ENCODE data around the gene IPO13.

IPO13 gene

DNA sequence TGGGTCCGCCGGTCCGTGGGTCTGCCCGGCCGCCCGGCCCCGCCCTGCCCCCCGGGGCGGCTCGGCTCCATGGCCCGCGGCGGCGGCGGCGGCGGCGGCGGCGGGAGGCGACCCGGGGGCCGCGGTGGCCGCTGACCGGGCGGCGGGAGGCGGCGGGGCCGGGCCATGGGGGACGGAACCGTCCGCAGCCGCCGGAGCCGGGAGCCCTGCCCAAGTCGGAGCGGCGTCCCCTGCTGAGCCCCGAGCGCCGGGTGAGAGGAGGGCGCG, 32.4 kb downstream of the IPO13 start:
- no peaks in the 10 kb centered on the region for H3K9me2 ChIP-seq (replicated peaks; ENCODE audit: insufficient read depth, low read length)
- H3F3A ChIP-seq (ENCODE audit: insufficient read depth, low read length): peaks cover 17% of the 10 kb centered on the region
- H3K4me2 ChIP-seq (ENCODE audit: low read depth, low read length): peak overlapping the region; percentile 93; the same call in 1 of the 2 replicates
- H2AFZ ChIP-seq (ENCODE audit: low read length): no peak overlapping the region
- H3K27ac ChIP-seq (ENCODE audit: low read length): no peak overlapping the region
- no peaks in the 10 kb centered on the region for H3K27me3 ChIP-seq (replicated peaks; ENCODE audit: insufficient read depth, low read length)
- no peak for DNase-seq
- 0 out of 2 replicates have a peak, but pooled peaks cover 3% of the 10 kb centered on the region for H3K36me3 ChIP-seq (replicated peaks; ENCODE audit: insufficient read depth, low read length)
- no peaks in the 10 kb centered on the region for H3K9me3 ChIP-seq (replicated peaks; ENCODE audit: insufficient read depth, low read length)
- no peak for TF ChIP-seq EZH2phosphoT487 (IDR thresholded peaks at IDR 0.05; ENCODE audit: low read length)
- no peak for TF ChIP-seq EZH2 (optimal IDR thresholded peaks at IDR 0.05; ENCODE audit: low read depth, low read length)
- peaks cover 25% of the 10 kb centered on the region for H3K4me1 ChIP-seq (ENCODE audit: low read length)
- H4K20me1 ChIP-seq (ENCODE audit: insufficient read depth, low read length): peaks cover 4% of the 10 kb centered on the region; the same call in 1 of the 2 replicates
- H3K9ac ChIP-seq (ENCODE audit: low read length): peak overlapping the region; percentile 67
- peak overlapping the region; percentile 71 for H3K4me3 ChIP-seq (ENCODE audit: low read length)
- H3K79me2 ChIP-seq (ENCODE audit: low read length): peaks cover 51% of the 10 kb centered on the region

DNA sequence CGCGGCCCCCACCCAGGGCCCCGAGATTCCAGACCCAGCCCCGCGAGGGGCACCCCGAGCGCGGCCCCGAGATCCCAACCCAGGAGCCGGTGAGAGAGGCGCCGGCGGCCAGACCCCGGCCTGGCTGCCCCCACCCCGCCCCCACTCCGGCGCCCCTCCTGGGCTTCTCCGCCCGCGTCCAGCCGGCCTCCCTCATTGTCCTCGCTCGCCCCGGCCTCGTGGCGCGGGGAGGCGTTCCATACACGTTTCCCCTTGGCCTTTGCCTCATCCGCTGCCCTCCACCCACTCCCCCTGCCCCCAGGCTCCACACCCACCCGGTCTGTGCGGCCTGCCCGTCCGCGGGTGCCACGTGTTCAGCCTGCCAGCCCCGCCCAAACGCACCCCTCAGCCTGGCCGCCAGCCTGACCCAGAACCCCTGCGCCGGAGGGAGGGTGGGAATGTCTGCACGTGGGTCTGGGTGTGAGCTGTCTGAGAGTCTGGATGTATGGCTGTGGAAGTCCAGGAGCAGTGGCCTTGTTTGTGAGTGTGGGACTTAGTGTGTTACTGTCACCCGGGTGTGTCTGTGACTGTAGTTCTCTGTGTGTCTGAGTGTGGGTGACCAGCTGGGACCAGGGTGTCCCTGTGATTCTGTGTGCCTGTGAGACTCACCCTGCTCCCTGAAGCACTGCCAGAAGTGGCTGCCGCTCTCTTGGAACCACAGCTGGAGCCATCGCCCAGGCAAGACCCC, 32.9 kb downstream of the IPO13 start:
- TF ChIP-seq, protein P1, sequence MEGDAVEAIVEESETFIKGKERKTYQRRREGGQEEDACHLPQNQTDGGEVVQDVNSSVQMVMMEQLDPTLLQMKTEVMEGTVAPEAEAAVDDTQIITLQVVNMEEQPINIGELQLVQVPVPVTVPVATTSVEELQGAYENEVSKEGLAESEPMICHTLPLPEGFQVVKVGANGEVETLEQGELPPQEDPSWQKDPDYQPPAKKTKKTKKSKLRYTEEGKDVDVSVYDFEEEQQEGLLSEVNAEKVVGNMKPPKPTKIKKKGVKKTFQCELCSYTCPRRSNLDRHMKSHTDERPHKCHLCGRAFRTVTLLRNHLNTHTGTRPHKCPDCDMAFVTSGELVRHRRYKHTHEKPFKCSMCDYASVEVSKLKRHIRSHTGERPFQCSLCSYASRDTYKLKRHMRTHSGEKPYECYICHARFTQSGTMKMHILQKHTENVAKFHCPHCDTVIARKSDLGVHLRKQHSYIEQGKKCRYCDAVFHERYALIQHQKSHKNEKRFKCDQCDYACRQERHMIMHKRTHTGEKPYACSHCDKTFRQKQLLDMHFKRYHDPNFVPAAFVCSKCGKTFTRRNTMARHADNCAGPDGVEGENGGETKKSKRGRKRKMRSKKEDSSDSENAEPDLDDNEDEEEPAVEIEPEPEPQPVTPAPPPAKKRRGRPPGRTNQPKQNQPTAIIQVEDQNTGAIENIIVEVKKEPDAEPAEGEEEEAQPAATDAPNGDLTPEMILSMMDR (IDR thresholded peaks at IDR 0.05; ENCODE audit: low read length): no peak
- TF ChIP-seq EZH2phosphoT487 (IDR thresholded peaks at IDR 0.05; ENCODE audit: low read length): no peak
- no peak for TF ChIP-seq EZH2 (optimal IDR thresholded peaks at IDR 0.05; ENCODE audit: low read depth, low read length)
- H3K27ac ChIP-seq (ENCODE audit: low read length): no peak overlapping the region
- H3K27me3 ChIP-seq (replicated peaks; ENCODE audit: insufficient read depth, low read length): no peaks in the 10 kb centered on the region
- H3F3A ChIP-seq (ENCODE audit: insufficient read depth, low read length): peaks cover 13% of the 10 kb centered on the region; the same call in 1 of the 2 replicates
- H3K4me2 ChIP-seq (ENCODE audit: low read depth, low read length): peak overlapping the region; percentile 93
- H3K9me2 ChIP-seq (replicated peaks; ENCODE audit: insufficient read depth, low read length): no peaks in the 10 kb centered on the region
- peaks cover 4% of the 10 kb centered on the region; the same call in 1 of the 2 replicates for H4K20me1 ChIP-seq (ENCODE audit: insufficient read depth, low read length)
- 0 out of 2 replicates have a peak, but pooled peaks cover 3% of the 10 kb centered on the region for H3K36me3 ChIP-seq (replicated peaks; ENCODE audit: insufficient read depth, low read length)
- H3K4me1 ChIP-seq (ENCODE audit: low read length): peaks cover 25% of the 10 kb centered on the region
- H3K9me3 ChIP-seq (replicated peaks; ENCODE audit: insufficient read depth, low read length): no peaks in the 10 kb centered on the region
- peak overlapping the region; percentile 67 for H3K9ac ChIP-seq (ENCODE audit: low read length)
- H3K79me2 ChIP-seq (ENCODE audit: low read length): peaks cover 51% of the 10 kb centered on the region
- DNase-seq: no peak
- peak overlapping the region; percentile 67 for H2AFZ ChIP-seq (ENCODE audit: low read length)
- H3K4me3 ChIP-seq (ENCODE audit: low read length): peak overlapping the region; percentile 71

DNA sequence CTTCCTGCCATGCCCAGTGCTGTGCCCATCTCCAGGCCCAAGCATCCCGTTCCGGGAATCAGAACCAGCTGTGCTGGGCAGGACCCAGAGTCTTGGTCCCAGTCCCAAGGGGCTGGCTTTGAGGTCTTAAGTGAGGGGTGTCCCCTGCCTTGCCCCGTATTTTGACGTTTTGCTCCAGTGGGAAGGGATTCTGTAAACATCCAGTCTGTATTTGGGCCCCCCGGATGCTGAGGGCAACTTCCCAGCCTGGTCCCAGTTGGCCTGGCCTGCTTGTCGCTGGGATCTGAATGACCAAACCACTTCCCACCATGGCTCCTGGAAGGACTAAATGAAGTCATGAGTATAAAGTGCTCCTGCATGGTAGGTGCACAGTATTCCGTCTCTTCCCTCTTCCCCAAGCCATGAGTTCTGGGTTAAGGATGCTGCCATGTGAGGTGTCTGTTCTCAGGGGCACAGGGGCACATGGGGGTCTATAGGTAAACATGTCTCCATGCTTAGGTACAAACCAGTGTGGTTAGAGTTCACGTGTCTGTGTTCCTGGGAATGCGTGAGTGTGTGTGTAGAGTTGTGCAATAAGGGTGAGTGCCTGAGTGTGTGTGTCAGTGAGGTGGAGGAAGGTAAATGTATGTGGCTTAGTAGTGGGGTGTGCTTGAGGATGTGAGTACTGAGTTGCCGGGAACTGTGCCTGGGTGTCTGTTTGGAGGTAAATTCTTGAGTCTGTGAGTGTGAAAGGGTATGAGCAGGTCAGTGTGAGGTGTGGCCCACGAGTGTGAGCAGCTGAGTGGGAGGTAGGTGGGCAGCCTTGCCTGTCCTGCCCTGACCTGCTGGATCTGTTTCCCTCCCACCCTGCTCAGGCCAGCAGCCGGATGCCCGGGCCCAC, 33.7 kb downstream of the IPO13 start:
- 0 out of 2 replicates have a peak, but pooled peaks cover 3% of the 10 kb centered on the region for H3K36me3 ChIP-seq (replicated peaks; ENCODE audit: insufficient read depth, low read length)

More for the DNA sequence above, 33.7 kb downstream of the IPO13 start:
- H3K9ac ChIP-seq (ENCODE audit: low read length): peak overlapping the region; percentile 67; the same call in 1 of the 2 replicates
- no peaks in the 10 kb centered on the region for H3K27me3 ChIP-seq (replicated peaks; ENCODE audit: insufficient read depth, low read length)
- DNase-seq: no peak
- H3K79me2 ChIP-seq (ENCODE audit: low read length): peaks cover 43% of the 10 kb centered on the region
- no peak overlapping the region; the same call in 1 of the 2 replicates for H2AFZ ChIP-seq (ENCODE audit: low read length)
- no peak overlapping the region for H3K27ac ChIP-seq (ENCODE audit: low read length)
- TF ChIP-seq EZH2phosphoT487 (IDR thresholded peaks at IDR 0.05; ENCODE audit: low read length) (no peak), EZH2 (optimal IDR thresholded peaks at IDR 0.05; ENCODE audit: low read depth, low read length) (no peak)
- TF ChIP-seq, protein P1 (IDR thresholded peaks at IDR 0.05; ENCODE audit: low read length): no peak
- peaks cover 25% of the 10 kb centered on the region for H3K4me1 ChIP-seq (ENCODE audit: low read length)
- peak overlapping the region; percentile 71 for H3K4me3 ChIP-seq (ENCODE audit: low read length)
- peak overlapping the region; percentile 93 for H3K4me2 ChIP-seq (ENCODE audit: low read depth, low read length)
- peaks cover 13% of the 10 kb centered on the region; the same call in 1 of the 2 replicates for H3F3A ChIP-seq (ENCODE audit: insufficient read depth, low read length)
- no peaks in the 10 kb centered on the region for H3K9me3 ChIP-seq (replicated peaks; ENCODE audit: insufficient read depth, low read length)
- H3K9me2 ChIP-seq (replicated peaks; ENCODE audit: insufficient read depth, low read length): no peaks in the 10 kb centered on the region
- peaks cover 4% of the 10 kb centered on the region; the same call in 1 of the 2 replicates for H4K20me1 ChIP-seq (ENCODE audit: insufficient read depth, low read length)

All from MM.1S (cell line).